BE2C (cell line): Measurements from ENCODE around the gene GOLGA8O. TPM values are rescaled to one million over a fixed set of nuclear protein-coding genes. Genes with fewer than 3 reads are reported as not detected.
"Not testable (repeated sequence)": the region's sequence is repeated elsewhere in the genome, so short reads cannot be mapped to it uniquely, and the experiment has no call there.

Experiments used
- DNase-seq: peaks from one replicate; pipeline ENCODE4 v3.0.0-alpha.2; 2020
- H3K27me3 ChIP-seq: fragments of 250-450 bp; sonication (Bioruptor Pico); 2 replicates; pipeline ENCODE4 v1.5.1; 2020; ENCODE audit warnings: mild to moderate bottlenecking
- H3K36me3 ChIP-seq: fragments of 250-450 bp; sonication (Bioruptor Pico); 2 replicates; pipeline ENCODE4 v1.5.1; 2020; ENCODE audit warnings: mild to moderate bottlenecking
- H3K4me1 ChIP-seq: fragments of 250-450 bp; sonication (Bioruptor Pico); 2 replicates; pipeline ENCODE4 v1.5.1; 2020
- H3K4me3 ChIP-seq: 2 replicates; pipeline ENCODE4 v1.5.1; 2011; ENCODE audit warnings: low read depth, low read length
- H3K9me3 ChIP-seq: fragments of 250-450 bp; sonication (Bioruptor Pico); 2 replicates; pipeline ENCODE4 v1.5.1; 2020
- polyA plus RNA-seq: library from polyadenylated mRNA; unstranded; fragments of >200 nt; gene quantifications from one replicate; pipeline ENCODE4 v1.2.1, GENCODE V29; 2012; ENCODE audit warnings: low read depth, missing spikeins; ENCODE audit not compliant: insufficient read length, insufficient read depth

The GOLGA8O gene, protein sequence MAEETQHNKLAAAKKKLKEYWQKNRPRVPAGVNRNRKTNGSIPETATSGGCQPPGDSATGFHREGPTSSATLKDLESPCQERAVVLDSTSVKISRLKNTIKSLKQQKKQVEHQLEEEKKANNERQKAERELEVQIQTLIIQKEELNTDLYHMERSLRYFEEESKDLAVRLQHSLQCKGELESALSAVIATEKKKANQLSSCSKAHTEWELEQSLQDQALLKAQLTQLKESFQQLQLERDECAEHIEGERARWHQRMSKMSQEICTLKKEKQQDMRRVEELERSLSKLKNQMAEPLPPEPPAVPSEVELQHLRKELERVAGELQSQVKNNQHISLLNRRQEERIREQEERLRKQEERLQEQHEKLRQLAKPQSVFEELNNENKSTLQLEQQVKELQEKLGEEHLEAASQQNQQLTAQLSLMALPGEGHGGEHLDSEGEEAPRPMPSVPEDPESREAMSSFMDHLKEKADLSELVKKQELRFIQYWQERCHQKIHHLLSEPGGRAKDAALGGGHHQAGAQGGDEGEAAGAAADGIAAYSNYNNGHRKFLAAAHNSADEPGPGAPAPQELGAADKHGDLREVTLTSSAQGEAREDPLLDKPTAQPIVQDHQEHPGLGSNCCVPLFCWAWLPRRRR
- not detected for polyA plus RNA-seq

DNA sequence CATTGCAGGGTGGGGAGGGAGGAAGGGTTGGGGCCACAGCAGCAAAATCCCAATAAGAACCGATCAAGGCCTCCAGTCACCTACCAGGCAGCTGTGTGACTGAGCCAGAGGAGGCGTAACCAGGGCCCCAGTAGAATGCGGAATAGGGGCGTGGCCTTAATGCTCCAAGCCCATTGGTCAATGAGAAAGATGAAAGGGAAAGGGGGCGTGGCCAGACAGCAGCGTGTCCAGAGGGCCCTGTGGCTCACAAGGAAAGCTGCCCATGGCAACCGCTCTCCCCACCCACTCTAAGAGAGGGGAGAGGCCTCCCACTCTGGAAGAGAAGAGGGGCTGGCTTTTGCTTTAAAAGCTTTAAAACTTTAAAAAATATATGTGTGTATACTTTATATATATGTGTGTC lies at the start of gene GOLGA8O:
GOLGA8O (minus strand) TSS at position 101 of the 400 bp plus-strand sequence; CDS start at position 3, 98 bp downstream.
- not testable (repeated sequence) for H3K4me3 ChIP-seq, H3K36me3 ChIP-seq, H3K9me3 ChIP-seq, H3K4me1 ChIP-seq, H3K27me3 ChIP-seq, DNase-seq

DNA sequence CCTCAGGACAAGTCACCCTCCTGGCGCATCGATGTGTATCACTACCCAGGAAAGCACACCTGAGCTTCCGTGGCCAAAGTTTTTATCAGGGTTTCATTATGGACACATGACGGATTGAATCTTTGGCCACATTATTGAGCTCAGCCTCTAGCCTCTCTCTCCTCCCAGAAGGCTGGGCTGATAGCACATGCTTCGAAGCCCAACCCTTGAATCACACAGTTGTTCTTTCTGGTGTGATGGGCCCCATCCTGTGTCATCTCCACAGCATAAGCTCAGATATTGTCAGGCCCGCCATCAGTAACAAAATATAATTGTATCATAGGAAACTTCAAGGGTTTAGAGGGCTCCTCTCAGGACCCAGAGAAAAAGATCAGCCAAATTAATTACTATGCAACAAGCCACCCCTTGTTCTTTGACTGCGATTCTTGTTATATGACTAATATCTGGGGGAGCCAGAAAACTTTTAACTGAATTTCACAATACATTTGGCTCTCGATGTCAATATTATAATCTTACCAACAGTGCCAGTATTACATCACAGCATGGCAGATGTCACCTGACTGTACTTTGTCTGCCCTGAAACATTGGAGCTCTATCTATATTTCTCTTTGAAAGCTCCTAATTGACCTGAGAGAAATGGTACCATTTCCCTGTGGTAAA lies 48.8 kb upstream of the GOLGA8O start:
- H3K27me3 ChIP-seq, H3K9me3 ChIP-seq, H3K4me3 ChIP-seq, H3K4me1 ChIP-seq, H3K36me3 ChIP-seq, DNase-seq: not testable (repeated sequence)

DNA sequence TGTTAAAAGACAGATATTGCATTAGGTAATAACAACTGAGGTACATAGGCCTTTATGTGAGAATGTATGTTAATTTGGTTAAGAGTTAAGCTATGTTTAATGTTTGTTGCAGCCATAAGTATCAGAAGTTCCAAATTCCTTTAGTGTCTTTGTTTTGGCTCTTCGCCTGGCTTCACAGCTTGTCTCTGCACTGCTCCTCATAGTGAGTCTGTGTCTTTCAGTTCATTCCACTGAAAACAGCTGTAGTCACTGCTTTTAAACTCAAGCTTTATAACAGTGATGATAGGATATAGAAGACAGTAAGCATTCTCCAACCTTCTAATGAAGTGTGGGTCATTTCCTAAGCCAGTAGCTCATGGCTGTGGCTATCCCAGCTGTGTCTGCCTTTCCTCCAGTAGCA lies 47.5 kb upstream of the GOLGA8O start:
- H3K27me3 ChIP-seq, H3K4me1 ChIP-seq, DNase-seq, H3K4me3 ChIP-seq, H3K36me3 ChIP-seq, H3K9me3 ChIP-seq: not testable (repeated sequence)

DNA sequence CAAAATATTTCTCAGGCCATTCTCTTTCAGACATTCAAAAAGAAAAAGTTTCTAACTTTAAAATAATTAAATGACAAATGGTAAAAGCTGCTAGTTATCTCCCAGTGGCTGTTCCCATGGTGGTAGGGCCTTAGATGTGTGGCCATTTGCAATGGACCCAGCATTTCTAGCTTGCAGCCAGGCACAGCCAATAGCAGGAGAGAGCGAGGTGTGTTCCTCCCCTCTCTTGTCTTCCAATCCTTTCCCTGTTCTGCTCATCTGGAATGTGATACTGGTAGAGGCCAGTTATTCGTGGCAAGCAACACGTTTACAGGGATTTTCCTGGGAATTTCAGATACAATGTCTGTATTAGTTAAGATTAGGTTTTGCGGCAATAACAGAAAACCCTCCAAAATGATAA lies 37.3 kb upstream of the GOLGA8O start:
- H3K9me3 ChIP-seq, H3K4me1 ChIP-seq, DNase-seq, H3K36me3 ChIP-seq, H3K4me3 ChIP-seq, H3K27me3 ChIP-seq: not testable (repeated sequence)

DNA sequence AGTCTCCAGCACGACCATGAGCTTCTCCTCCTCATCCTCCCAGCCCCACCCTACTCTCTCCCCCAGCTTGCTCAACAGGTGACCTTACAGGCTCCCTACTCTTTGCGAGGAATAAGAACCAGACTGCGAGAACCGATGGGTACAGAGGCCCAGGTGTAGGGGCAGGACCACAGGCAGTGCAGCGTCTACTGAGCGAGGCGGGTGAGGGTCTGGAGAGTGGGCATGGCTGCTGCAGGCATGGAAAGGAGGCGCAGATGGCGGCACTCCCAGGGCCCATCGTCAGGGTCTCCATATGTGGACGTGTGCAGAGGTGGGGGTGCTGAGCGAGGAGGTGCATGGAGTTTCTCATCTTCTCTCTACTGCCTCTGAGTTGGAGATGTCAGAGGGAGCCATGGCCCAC lies 31.0 kb upstream of the GOLGA8O start:
- H3K4me3 ChIP-seq, H3K27me3 ChIP-seq, H3K9me3 ChIP-seq, H3K4me1 ChIP-seq, DNase-seq, H3K36me3 ChIP-seq: not testable (repeated sequence)

DNA sequence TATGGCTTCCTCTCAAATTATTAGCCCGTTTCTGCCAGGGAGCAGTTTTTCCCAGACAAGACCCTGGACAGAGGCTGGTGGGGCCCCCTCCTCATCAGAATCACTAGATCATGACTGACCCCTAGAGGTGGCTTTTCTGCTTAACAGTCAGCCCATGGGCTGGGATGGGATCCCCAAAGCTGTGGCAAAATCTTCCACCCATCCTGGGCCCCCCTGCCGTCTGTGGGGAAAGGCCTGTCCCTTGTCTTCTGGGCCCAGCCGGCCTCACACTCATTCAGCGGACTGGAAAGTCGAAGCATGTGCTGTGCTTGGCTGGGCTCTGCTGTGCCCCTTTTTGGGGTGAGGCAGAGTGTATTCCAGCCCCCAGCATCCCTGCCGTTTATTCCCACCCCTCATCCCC lies 27.9 kb upstream of the GOLGA8O start:
- not testable (repeated sequence) for DNase-seq, H3K4me3 ChIP-seq, H3K4me1 ChIP-seq, H3K36me3 ChIP-seq, H3K27me3 ChIP-seq, H3K9me3 ChIP-seq

DNA sequence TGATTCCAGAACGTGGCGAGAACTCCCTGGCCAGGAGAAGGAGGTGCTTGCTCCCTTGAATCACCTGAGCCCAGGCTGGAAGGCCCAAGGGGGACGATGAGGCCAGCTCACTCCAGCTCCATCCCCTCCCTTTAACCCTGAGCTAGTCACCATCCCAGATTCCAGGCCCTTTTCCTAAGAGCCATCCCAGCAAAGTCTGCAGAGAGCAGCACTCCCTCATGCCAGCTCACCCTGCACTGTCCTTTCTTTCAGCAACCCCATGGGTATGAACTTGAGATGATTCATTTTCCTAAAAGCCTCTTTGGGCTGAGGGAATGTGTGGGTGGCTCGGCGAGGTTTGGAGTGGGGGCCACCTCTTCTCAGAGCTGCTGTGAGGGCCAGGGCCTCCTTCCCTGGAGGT lies 26.2 kb upstream of the GOLGA8O start:
- not testable (repeated sequence) for H3K9me3 ChIP-seq, DNase-seq, H3K4me1 ChIP-seq, H3K36me3 ChIP-seq, H3K27me3 ChIP-seq, H3K4me3 ChIP-seq

DNA sequence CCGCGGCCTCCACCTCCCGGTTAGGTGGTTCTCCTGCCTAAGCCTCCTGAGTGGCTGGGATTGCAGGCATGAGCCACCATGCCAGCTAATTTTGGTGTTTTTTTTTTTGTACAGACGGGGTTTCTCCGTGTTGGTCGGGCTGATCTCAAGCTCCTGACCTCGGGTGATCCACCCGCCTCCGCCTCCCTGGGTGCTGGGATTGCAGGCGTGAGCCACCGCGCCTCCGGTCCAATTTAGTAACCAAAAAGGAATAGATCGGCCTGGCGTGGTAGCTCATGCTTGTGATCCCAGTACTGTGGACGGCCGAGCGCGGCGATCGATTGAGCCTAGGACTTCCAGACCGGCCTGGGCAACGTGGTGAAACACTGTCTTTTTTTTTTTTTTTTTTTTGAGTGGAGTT lies 12.6 kb upstream of the GOLGA8O start:
- not testable (repeated sequence) for H3K9me3 ChIP-seq, H3K36me3 ChIP-seq, H3K4me1 ChIP-seq, H3K4me3 ChIP-seq, H3K27me3 ChIP-seq, DNase-seq

DNA sequence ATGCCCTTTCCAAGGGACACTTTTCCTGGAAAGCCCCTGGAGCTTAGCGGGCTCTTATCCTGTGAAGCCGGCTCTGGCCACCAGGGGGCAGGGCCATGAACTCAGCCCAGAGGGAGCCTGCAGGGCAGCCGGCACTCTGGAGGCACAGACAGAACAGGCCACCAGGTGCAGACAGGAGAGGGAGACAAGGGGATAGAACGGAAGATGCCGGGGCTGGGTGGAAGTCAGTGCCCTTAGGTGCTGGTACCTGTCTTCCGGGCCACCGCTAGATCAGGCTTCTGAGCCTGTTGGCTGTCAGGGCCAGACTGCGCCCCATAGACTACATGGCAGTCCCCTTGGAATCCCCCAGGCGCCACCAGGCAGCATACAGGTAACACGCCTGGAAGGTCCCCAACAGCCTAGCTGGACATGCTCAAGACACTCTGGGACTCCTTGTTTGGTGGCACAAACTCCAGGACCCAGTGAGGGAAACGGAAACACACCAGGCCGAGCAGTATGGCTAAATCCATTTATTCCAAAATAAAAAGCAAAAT lies 14.9 kb downstream of the GOLGA8O start:
- DNase-seq, H3K9me3 ChIP-seq: not testable (repeated sequence)

DNA sequence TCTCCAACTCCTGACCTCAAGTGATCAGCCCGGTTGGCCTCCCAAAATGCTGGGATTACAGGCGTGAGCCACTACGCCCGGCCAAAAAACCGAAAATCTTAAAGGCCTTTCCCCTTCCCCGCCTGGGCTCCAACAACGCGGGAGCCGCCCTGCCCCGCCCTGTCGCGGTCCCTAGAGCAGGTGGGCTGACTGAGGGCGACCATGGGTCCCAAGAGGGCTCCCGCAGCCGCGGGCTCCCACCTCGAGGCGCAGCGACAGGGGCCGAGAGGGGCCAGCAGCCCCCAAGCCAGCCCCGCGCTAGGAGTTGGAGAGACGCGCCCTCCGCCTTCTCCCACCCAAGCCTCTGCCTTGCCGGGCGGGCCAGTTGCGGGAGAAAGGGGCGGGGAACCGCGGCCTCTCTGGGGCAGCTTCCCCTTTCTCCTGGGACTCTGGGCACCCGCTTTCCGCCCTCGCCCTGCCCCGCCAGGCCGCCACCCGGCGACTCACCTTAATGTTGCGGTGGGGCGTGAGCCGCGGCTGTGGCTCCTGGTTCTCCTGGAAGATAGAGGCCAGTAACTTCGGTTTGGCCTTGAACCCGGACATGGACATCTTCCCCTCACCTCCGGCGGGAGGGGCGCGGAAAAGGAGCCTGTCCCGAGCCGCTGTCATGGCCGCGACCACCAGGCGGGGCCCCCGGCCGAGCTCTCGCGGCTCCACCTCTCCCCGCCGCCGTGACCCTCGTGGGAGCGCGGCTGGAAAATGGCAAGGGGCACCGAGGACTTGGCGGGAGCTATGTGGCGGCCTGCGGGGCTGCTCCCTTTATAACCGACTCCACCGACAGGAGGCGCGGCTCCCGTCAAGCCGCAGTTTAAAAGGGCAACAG lies 21.1 kb downstream of the GOLGA8O start:
- H3K9me3 ChIP-seq, H3K4me1 ChIP-seq, H3K27me3 ChIP-seq, H3K36me3 ChIP-seq, DNase-seq, H3K4me3 ChIP-seq: not testable (repeated sequence)

More for the DNA sequence above, 14.9 kb downstream of the GOLGA8O start:
- H3K36me3 ChIP-seq, H3K27me3 ChIP-seq, H3K4me1 ChIP-seq, H3K4me3 ChIP-seq: not testable (repeated sequence)

DNA sequence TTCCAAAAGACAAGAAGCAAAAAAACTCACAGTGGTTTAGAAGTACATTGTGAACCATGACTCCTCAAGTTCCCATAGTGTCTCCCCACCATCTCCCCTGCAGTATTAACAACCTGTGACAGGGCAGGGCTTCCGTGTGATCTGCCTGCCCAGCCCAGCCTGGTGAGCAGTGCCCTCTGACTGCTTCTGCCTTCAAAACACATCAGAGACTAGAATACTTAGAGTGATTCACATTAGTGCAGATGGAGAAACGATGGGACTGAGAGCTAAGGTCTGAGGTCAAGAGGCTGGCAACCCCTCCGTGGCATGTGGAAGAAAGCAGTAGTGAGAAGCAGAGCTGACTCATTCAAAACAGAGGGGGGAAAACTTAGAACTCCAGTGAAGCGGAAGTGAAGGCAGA lies 27.8 kb downstream of the GOLGA8O start:
- not testable (repeated sequence) for H3K4me1 ChIP-seq, H3K9me3 ChIP-seq, DNase-seq, H3K4me3 ChIP-seq, H3K36me3 ChIP-seq, H3K27me3 ChIP-seq

DNA sequence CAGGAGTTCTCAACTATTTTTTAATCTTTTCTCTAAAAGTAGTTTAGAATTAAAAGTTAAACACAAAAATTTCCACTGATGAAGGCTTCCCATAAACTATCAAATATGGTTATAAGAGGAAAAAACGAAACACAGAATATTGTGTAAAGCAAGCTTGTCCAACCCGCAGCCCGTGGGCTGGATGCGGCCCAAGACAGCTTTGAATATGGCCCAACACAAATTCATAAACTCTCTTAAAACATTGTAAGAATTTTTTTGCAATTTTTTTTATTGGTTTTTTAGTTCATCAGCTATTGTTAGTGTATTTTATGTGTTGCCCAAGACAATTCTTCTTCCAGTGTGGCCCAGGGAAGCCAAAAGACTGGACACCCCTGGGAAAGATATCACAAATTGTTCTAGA lies 28.9 kb downstream of the GOLGA8O start:
- not testable (repeated sequence) for H3K27me3 ChIP-seq, H3K4me1 ChIP-seq, DNase-seq, H3K9me3 ChIP-seq, H3K36me3 ChIP-seq, H3K4me3 ChIP-seq
